SK-N-SH treated with all-trans-retinoic acid at 6 μM for 48 hours (cell line): ENCODE data around the gene ORM1.

Experiments
- ATAC-seq: fragments of 200-7000 bp; cut with Tn5 transposase; 3 replicates; pipeline ENCODE4 v1.9.1; 2020; ENCODE audit warnings: mild to moderate bottlenecking, moderate library complexity
- ARNTL ChIP-seq: fragments of 450-650 bp; formaldehyde crosslinking; IDR thresholded peaks from 2 replicates; pipeline ENCODE4 v1.5.0; 2020; ENCODE audit warnings: low read depth, mild to moderate bottlenecking, moderate library complexity, borderline replicate concordance
- BACH2 ChIP-seq: fragments of 250-450 bp; sonication (Bioruptor Pico); IDR thresholded peaks from 2 replicates; pipeline ENCODE4 v1.9.0; 2021; ENCODE audit warnings: mild to moderate bottlenecking, borderline replicate concordance
- CSDC2 ChIP-seq: fragments of 250-450 bp; sonication (Bioruptor Pico); IDR thresholded peaks from 2 replicates; pipeline ENCODE4 v1.5.0; 2020; ENCODE audit warnings: mild to moderate bottlenecking, moderate library complexity
- ESRRG ChIP-seq: fragments of 250-450 bp; sonication (Bioruptor Pico); IDR thresholded peaks from 2 replicates; pipeline ENCODE4 v1.6.1; 2021; ENCODE audit warnings: mild to moderate bottlenecking
- GLIS3 ChIP-seq: fragments of 250-450 bp; sonication (Bioruptor Pico); IDR thresholded peaks from 2 replicates; pipeline ENCODE4 v1.5.0; 2020; ENCODE audit warnings: mild to moderate bottlenecking, moderate library complexity
- OSR1 ChIP-seq: fragments of 250-450 bp; sonication (Bioruptor Pico); IDR thresholded peaks from 2 replicates; pipeline ENCODE4 v1.8.0; 2022; ENCODE audit warnings: moderate library complexity, mild to moderate bottlenecking, inconsistent platforms
- PPARA ChIP-seq: fragments of 250-450 bp; sonication (Bioruptor Pico); IDR thresholded peaks from 2 replicates; pipeline ENCODE4 v1.5.0; 2020; ENCODE audit warnings: mild to moderate bottlenecking, borderline replicate concordance
- SNAI2 ChIP-seq: fragments of 250-450 bp; sonication (Bioruptor Pico); IDR thresholded peaks from 2 replicates; pipeline ENCODE4 v1.5.0; 2020; ENCODE audit warnings: mild to moderate bottlenecking, moderate library complexity
- TCF4 ChIP-seq: fragments of 250-450 bp; sonication (Bioruptor Pico); IDR thresholded peaks from 2 replicates; pipeline ENCODE4 v1.8.0; 2021; ENCODE audit warnings: mild to moderate bottlenecking, moderate library complexity, borderline replicate concordance
- TOX ChIP-seq: fragments of 250-450 bp; sonication (Bioruptor Pico); IDR thresholded peaks from 2 replicates; pipeline ENCODE4 v1.8.0; 2021; ENCODE audit warnings: mild to moderate bottlenecking, moderate library complexity, borderline replicate concordance
- ZC3H10 ChIP-seq: fragments of 250-450 bp; sonication (Bioruptor Pico); IDR thresholded peaks from 2 replicates; pipeline ENCODE4 v1.5.1; 2021; ENCODE audit warnings: mild to moderate bottlenecking, moderate library complexity
- ZFP3 ChIP-seq: fragments of 250-450 bp; sonication (Bioruptor Pico); IDR thresholded peaks from 2 replicates; pipeline ENCODE4 v1.5.0; 2020; ENCODE audit warnings: mild to moderate bottlenecking, moderate library complexity
- ZFP30 ChIP-seq: fragments of 450-650 bp; formaldehyde crosslinking; IDR thresholded peaks from 2 replicates; pipeline ENCODE4 v1.5.0; 2022; ENCODE audit warnings: mild to moderate bottlenecking, moderate library complexity
- ZNF565 ChIP-seq: fragments of 450-650 bp; formaldehyde crosslinking; conservative IDR thresholded peaks from 2 replicates; pipeline ENCODE4 v1.5.0; 2020; ENCODE audit warnings: low read depth, mild to moderate bottlenecking, moderate library complexity
- ZNF8 ChIP-seq: fragments of 450-650 bp; formaldehyde crosslinking; IDR thresholded peaks from 2 replicates; pipeline ENCODE4 v1.5.0; 2020; ENCODE audit warnings: mild to moderate bottlenecking, moderate library complexity
- TF ChIP-seq, protein P1 (sequence below): fragments of 250-450 bp; sonication (Bioruptor Pico); IDR thresholded peaks from 2 replicates; pipeline ENCODE4 v1.8.0; 2020; ENCODE audit warnings: mild to moderate bottlenecking, moderate library complexity, borderline replicate concordance
- TF ChIP-seq, protein P2 (sequence below): fragments of 250-450 bp; sonication (Bioruptor Pico); IDR thresholded peaks from 2 replicates; pipeline ENCODE4 v1.5.1; 2020; ENCODE audit warnings: low read depth, mild to moderate bottlenecking, moderate library complexity
- TF ChIP-seq, protein P3 (sequence below): fragments of 250-450 bp; sonication (Bioruptor Pico); IDR thresholded peaks from 2 replicates; pipeline ENCODE4 v1.8.0; 2021; ENCODE audit warnings: low read depth, mild to moderate bottlenecking, moderate library complexity, borderline replicate concordance
- TF ChIP-seq, protein P4 (sequence below): fragments of 250-450 bp; sonication (Bioruptor Pico); IDR thresholded peaks from 2 replicates; pipeline ENCODE4 v1.5.1; 2021; ENCODE audit warnings: mild to moderate bottlenecking, moderate library complexity

The ORM1 gene

DNA sequence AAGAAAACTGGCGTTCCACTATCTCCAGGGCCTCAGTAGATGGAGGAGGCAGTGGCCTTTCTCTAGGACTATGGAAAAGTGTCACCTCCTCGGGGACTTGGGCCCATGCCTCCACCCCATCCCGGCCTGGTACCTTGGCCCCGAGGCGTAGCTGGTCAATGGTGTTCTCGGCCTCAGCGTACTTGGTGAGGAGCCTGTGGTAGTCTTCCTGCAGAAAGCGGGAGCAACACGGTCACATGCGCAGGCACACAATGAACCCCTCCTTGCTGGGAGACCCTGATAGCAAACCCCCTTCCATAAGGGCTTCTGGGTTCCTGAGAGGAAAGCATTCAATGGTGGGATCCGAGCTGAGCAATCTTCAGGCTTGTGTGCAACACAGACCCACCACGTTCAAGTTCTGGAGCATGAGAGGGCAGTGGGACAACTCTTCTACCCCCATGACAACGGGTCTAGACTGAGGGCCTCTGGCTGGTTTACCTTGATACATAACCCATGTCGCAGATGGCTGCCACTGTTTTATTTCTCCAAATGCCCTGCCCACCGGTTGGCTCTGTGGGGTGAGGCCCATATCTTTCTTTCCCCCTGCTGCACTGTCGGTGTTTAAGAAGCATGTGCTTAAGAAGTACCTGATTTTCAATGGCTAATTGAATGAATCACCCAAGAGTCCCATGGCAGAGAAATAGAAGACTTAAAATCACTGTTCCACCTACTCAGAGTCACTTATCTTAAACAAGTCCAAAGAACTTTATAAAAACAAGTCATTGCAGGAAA is 51.2 kb downstream of the ORM1 start (continued):
- TF ChIP-seq GLIS3 (CRISPR knock-in tag) = no peak
- no peak for TF ChIP-seq TCF4 (CRISPR knock-in tag)
- TF ChIP-seq, protein P1, sequence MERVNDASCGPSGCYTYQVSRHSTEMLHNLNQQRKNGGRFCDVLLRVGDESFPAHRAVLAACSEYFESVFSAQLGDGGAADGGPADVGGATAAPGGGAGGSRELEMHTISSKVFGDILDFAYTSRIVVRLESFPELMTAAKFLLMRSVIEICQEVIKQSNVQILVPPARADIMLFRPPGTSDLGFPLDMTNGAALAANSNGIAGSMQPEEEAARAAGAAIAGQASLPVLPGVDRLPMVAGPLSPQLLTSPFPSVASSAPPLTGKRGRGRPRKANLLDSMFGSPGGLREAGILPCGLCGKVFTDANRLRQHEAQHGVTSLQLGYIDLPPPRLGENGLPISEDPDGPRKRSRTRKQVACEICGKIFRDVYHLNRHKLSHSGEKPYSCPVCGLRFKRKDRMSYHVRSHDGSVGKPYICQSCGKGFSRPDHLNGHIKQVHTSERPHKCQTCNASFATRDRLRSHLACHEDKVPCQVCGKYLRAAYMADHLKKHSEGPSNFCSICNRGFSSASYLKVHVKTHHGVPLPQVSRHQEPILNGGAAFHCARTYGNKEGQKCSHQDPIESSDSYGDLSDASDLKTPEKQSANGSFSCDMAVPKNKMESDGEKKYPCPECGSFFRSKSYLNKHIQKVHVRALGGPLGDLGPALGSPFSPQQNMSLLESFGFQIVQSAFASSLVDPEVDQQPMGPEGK (CRISPR knock-in tag) = no peak
- TF ChIP-seq, all 23 proteins: peak for 0

DNA sequence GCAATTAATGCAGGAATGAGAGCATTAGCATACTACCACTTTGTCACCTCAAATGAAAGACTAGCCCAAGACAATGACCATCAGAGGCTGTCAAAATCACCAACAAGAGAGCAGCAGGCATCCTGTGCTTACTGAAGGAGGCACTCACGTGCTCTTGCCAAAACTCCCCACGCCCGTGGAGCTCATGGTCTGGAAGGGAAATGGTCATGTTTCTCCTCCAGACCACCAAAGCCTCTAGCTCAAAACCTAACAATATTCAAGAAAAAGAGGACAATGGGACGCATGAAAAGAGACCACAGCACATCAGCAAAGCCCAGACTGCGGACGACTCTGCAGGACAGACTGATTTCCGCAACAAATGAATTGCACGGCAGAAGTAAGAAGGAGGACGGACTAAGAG is 52.0 kb downstream of the ORM1 start:
- TF ChIP-seq ZNF8 (CRISPR knock-in tag) = no peak
- TF ChIP-seq ZFP3 = no peak
- TF ChIP-seq OSR1 (CRISPR knock-in tag) = no peak
- TF ChIP-seq ARNTL (CRISPR knock-in tag) = no peak
- no peak for TF ChIP-seq TOX
- TF ChIP-seq ESRRG (CRISPR knock-in tag) = no peak
- TF ChIP-seq ZFP30 (CRISPR knock-in tag) = no peak
- TF ChIP-seq, protein P1 (CRISPR knock-in tag) = no peak
- TF ChIP-seq, protein P2, sequence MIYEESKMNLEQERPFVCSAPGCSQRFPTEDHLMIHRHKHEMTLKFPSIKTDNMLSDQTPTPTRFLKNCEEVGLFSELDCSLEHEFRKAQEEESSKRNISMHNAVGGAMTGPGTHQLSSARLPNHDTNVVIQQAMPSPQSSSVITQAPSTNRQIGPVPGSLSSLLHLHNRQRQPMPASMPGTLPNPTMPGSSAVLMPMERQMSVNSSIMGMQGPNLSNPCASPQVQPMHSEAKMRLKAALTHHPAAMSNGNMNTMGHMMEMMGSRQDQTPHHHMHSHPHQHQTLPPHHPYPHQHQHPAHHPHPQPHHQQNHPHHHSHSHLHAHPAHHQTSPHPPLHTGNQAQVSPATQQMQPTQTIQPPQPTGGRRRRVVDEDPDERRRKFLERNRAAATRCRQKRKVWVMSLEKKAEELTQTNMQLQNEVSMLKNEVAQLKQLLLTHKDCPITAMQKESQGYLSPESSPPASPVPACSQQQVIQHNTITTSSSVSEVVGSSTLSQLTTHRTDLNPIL (CRISPR knock-in tag) = no peak
- no peak for TF ChIP-seq ZC3H10
- TF ChIP-seq, protein P3, sequence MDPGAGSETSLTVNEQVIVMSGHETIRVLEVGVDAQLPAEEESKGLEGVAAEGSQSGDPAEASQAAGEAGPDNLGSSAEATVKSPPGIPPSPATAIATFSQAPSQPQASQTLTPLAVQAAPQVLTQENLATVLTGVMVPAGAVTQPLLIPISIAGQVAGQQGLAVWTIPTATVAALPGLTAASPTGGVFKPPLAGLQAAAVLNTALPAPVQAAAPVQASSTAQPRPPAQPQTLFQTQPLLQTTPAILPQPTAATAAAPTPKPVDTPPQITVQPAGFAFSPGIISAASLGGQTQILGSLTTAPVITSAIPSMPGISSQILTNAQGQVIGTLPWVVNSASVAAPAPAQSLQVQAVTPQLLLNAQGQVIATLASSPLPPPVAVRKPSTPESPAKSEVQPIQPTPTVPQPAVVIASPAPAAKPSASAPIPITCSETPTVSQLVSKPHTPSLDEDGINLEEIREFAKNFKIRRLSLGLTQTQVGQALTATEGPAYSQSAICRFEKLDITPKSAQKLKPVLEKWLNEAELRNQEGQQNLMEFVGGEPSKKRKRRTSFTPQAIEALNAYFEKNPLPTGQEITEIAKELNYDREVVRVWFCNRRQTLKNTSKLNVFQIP (CRISPR knock-in tag) = no peak
- TF ChIP-seq BACH2 (CRISPR knock-in tag) = no peak
- TF ChIP-seq SNAI2 (CRISPR knock-in tag) = no peak
- TF ChIP-seq CSDC2 (CRISPR knock-in tag) = no peak
- TF ChIP-seq GLIS3 (CRISPR knock-in tag) = no peak
- no peak for ATAC-seq

DNA sequence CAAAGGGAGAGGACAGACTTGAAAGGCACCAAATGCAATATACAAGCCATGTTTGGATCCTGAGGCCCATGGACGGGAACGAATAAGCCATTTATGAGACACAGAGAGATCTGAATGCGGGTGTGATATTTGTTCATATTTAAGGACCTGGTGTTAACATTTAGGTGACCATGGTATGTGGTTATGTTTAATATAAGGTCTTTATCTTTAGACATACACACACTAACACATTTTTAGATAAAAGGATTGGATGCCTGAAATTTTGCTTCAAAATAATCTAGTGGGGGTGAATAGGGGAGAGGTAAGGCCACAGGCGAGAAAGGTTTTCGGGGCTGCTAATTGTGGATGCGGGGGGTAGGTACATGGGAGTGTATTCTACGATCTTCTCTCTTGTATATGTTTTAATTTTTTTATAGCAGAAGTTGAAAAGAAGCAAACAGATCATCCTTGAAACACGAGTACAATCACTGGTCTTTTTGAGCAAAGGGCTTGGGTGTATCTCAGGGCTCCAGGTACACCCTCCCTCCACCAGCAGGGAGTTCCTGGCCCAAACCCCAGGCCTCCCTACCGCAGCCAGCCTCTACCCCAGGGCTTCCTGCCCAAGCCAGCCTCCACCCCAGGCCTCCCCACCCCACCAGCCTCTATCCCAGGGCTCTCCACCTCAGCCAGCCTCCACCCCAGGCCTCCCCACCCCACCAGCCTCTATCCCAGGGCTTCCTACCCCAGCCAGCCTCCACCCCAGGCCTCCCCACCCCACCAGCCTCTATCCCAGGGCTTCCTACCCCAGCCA is 52.7 kb downstream of the ORM1 start:
- TF ChIP-seq, protein P2 (CRISPR knock-in tag) = no peak
- TF ChIP-seq ZFP3 (no peak), GLIS3 (CRISPR knock-in tag) (no peak), PPARA (CRISPR knock-in tag) (no peak), ZFP30 (CRISPR knock-in tag) (no peak), ARNTL (CRISPR knock-in tag) (no peak), TOX (no peak), ZNF565 (CRISPR knock-in tag) (no peak)
- TF ChIP-seq, protein P3 (CRISPR knock-in tag) = no peak
- TF ChIP-seq, protein P4, sequence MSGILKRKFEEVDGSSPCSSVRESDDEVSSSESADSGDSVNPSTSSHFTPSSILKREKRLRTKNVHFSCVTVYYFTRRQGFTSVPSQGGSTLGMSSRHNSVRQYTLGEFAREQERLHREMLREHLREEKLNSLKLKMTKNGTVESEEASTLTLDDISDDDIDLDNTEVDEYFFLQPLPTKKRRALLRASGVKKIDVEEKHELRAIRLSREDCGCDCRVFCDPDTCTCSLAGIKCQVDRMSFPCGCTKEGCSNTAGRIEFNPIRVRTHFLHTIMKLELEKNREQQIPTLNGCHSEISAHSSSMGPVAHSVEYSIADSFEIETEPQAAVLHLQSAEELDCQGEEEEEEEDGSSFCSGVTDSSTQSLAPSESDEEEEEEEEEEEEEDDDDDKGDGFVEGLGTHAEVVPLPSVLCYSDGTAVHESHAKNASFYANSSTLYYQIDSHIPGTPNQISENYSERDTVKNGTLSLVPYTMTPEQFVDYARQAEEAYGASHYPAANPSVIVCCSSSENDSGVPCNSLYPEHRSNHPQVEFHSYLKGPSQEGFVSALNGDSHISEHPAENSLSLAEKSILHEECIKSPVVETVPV = no peak
- ATAC-seq = no peak
